Lung (tissue), 12 donors: Measurements from ENCODE around the gene PEPD. TPM values are rescaled to one million over a fixed set of nuclear protein-coding genes. Genes with fewer than 3 reads are reported as not detected.

ENCODE experiments used
- ATAC-seq: fragments of 200-7000 bp; cut with Tn5 transposase; one replicate; pipeline ENCODE4 v1.9.1; 2020; ENCODE audit warnings: moderate number of reproducible peaks; ENCODE audit not compliant: insufficient read depth, low FRiP score
- DNase-seq, 3 donors: peaks; one replicate each; pipeline ENCODE4 v3.0.0-alpha.2; 2013 to 2017
- H3K27ac ChIP-seq, 2 donors: one replicate each; pipeline ENCODE4 v1.5.1; 2013; ENCODE audit warnings: mild to moderate bottlenecking in 2 of 2, moderate library complexity in 2 of 2, control low read depth in 1 of 2, inconsistent platforms in 1 of 2, low read depth in 1 of 2, low read length in 1 of 2
- H3K27me3 ChIP-seq, 3 donors: one replicate each; pipeline ENCODE4 v1.5.1; 2013; ENCODE audit warnings: low read length in 2 of 3; ENCODE audit not compliant: control insufficient read depth in 3 of 3, insufficient read depth in 3 of 3
- H3K36me3 ChIP-seq, 4 donors: one replicate each; pipeline ENCODE4 v1.5.1; 2013; ENCODE audit warnings: low read length in 4 of 4, mild to moderate bottlenecking in 1 of 4, moderate library complexity in 1 of 4; ENCODE audit not compliant: control insufficient read depth in 4 of 4, insufficient read depth in 4 of 4
- H3K4me1 ChIP-seq, 5 donors: one replicate each; pipeline ENCODE4 v1.5.1; 2013; ENCODE audit warnings: low read length in 5 of 5, mild to moderate bottlenecking in 2 of 5, moderate library complexity in 1 of 5; ENCODE audit not compliant: control insufficient read depth in 5 of 5, insufficient read depth in 5 of 5
- H3K4me3 ChIP-seq: one replicate; pipeline ENCODE4 v1.5.1; 2013; ENCODE audit warnings: mild to moderate bottlenecking, control low read depth, moderate library complexity
- H3K9ac ChIP-seq, 2 donors: one replicate each; pipeline ENCODE4 v1.5.1; 2013; ENCODE audit warnings: low read length in 2 of 2, control low read depth in 1 of 2; ENCODE audit not compliant: insufficient read depth in 1 of 2
- H3K9me3 ChIP-seq, 4 donors: one replicate each; pipeline ENCODE4 v1.5.1; 2013; ENCODE audit warnings: low read length in 3 of 4, mild to moderate bottlenecking in 1 of 4, moderate library complexity in 1 of 4; ENCODE audit not compliant: control insufficient read depth in 4 of 4, insufficient read depth in 3 of 4
- CTCF ChIP-seq: IDR thresholded peaks from 2 replicates; pipeline ENCODE4 v1.5.1; 2012; ENCODE audit warnings: mild to moderate bottlenecking; ENCODE audit errors: control extremely low read depth, extremely low read depth
- WGBS, 2 donors: extraction: QIAGEN DNeasy Blood & Tissue Kit; methylation state at CpG; one replicate each; pipeline ENCODE4 v1.1.7; 2013; 5-methylcytosine and 5-hydroxymethylcytosine counted together
- polyA plus RNA-seq, 2 donors: library from polyadenylated mRNA; stranded (reverse); fragments of 200-250 nt; gene quantifications; one replicate each; pipeline ENCODE4 v1.2.1, GENCODE V29; 2013
- total RNA-seq, 2 donors: library from RNA; depleted of rRNA in 1 of 2; stranded (reverse); fragments of >200 nt in 1 of 2; gene quantifications; one replicate each; pipeline ENCODE4 v1.2.1, GENCODE V29; 2014 to 2021
- donor health status: control.
- donor health status: control.
- donor health status: Bipolar disorder and iron deficiency.
- donor health status: healthy.
- donor health status: DM: yes; HTN: yes; CAD: no.

The PEPD gene
- total and polyA plus RNA-seq, 4 donors = 29.6 to 88.2 (median 73.4) TPM

- DNase-seq (no peak), ATAC-seq (no peak)
- H3K9me3 ChIP-seq = no peaks in the 10 kb centered on the region
- no peak overlapping the region for H3K27ac ChIP-seq
- no peaks in the 10 kb centered on the region for H3K27me3 ChIP-seq
- peaks cover 0 to 11% (median 5%) of the 10 kb centered on the region in 5 donors for H3K4me1 ChIP-seq
- no peak overlapping the region for H3K4me3 ChIP-seq
- H3K9ac ChIP-seq = no peak overlapping the region
- peaks cover 0 to 25% (median 0%) of the 10 kb centered on the region in 4 donors for H3K36me3 ChIP-seq
- no peak for TF ChIP-seq CTCF
- 88 to 90% methylated on average over 11 of the region's 11 CpGs for WGBS, 2 donors
Observed at GRCh38 chr19:33510462-33511194, 11.0 kb downstream of the PEPD start.

GRCh38 chr19:33509774-33510173 lies 11.8 kb downstream of the PEPD start:
- peaks cover 0 to 25% (median 0%) of the 10 kb centered on the region in 4 donors for H3K36me3 ChIP-seq
- H3K27me3 ChIP-seq = no peaks in the 10 kb centered on the region
- peaks cover 0 to 5% (median 5%) of the 10 kb centered on the region in 5 donors for H3K4me1 ChIP-seq
- 92 to 95% methylated on average over 15 of the region's 15 CpGs for WGBS, 2 donors
- H3K4me3 ChIP-seq = no peak overlapping the region
- no peaks in the 10 kb centered on the region for H3K9me3 ChIP-seq
- H3K27ac ChIP-seq = no peak overlapping the region
- no peak for TF ChIP-seq CTCF
- no peak overlapping the region for H3K9ac ChIP-seq
- ATAC-seq (no peak), DNase-seq (no peak)

- Histone ChIP-seq H3K4me3 (no peak overlapping the region), H3K4me1 (peaks cover 0 to 5% (median 5%) of the 10 kb centered on the region in 5 donors), H3K9ac (no peak overlapping the region), H3K27ac (no peak overlapping the region), H3K9me3 (no peaks in the 10 kb centered on the region), H3K36me3 (peaks cover 0 to 26% (median 0%) of the 10 kb centered on the region in 4 donors), H3K27me3 (no peaks in the 10 kb centered on the region)
- no peak for TF ChIP-seq CTCF
- ATAC-seq (no peak), DNase-seq (no peak)
- WGBS, 2 donors = 91 to 95% methylated on average over 12 of the region's 12 CpGs
Observed at GRCh38 chr19:33508941-33509614, 12.5 kb downstream of the PEPD start.
